Measurements from ENCODE around the gene FRMPD1.
A peak's percentile ranks its signal among the peaks of the same experiment; 100 is the strongest.
"Not testable (repeated sequence)": the region's sequence is repeated elsewhere in the genome, so short reads cannot be mapped to it uniquely, and the experiment has no call there.

Gene FRMPD1

GRCh38 chr9:37740128-37740527 lies 89.4 kb downstream of the FRMPD1 start:
- no peak for DNase-seq

- DNase-seq: no peak
These were observed 90.0 kb downstream of the FRMPD1 start for GRCh38 chr9:37740631-37741328.

GRCh38 chr9:37745970-37746369 lies 95.2 kb downstream of the FRMPD1 start:
- no peak for DNase-seq

- DNase-seq: peak; percentile 20
These were observed 95.9 kb downstream of the FRMPD1 start for GRCh38 chr9:37746448-37747270.

GRCh38 chr9:37747271-37747753 lies 96.6 kb downstream of the FRMPD1 start:
- DNase-seq: peak; percentile 54

- no peak for DNase-seq
These were observed 98.4 kb downstream of the FRMPD1 start for GRCh38 chr9:37749129-37749528.

GRCh38 chr9:37751186-37751585 lies 100.4 kb downstream of the FRMPD1 start:
- no peak for DNase-seq

GRCh38 chr9:37751704-37752103 lies 101.0 kb downstream of the FRMPD1 start:
- DNase-seq: not testable (repeated sequence)

GRCh38 chr9:37752112-37752511 lies 101.4 kb downstream of the FRMPD1 start:
- not testable (repeated sequence) for DNase-seq

- no peak for DNase-seq
These were observed 102.1 kb downstream of the FRMPD1 start for GRCh38 chr9:37752642-37753488.

- DNase-seq: peak; percentile 72
These were observed 102.9 kb downstream of the FRMPD1 start, which contains the start of gene TRMT10B for GRCh38 chr9:37753489-37754190. TSS of gene TRMT10B (plus strand) at chr9:37753805. CDS start at chr9:37761932, 8,127 bp downstream.

GRCh38 chr9:37758747-37759146 lies 108.0 kb downstream of the FRMPD1 start:
- no peak for DNase-seq

GRCh38 chr9:37760416-37761161 lies 109.8 kb downstream of the FRMPD1 start:
- DNase-seq: peak; percentile 71

GRCh38 chr9:37761511-37761910 lies 110.8 kb downstream of the FRMPD1 start:
- peak; percentile 73 for DNase-seq

GRCh38 chr9:37765263-37765662 lies 114.5 kb downstream of the FRMPD1 start:
- not testable (repeated sequence) for DNase-seq

- no peak for DNase-seq
These were observed 118.6 kb downstream of the FRMPD1 start for GRCh38 chr9:37769306-37769705.

GRCh38 chr9:37769995-37770394 lies 119.2 kb downstream of the FRMPD1 start:
- no peak for DNase-seq

- no peak for DNase-seq
These were observed 124.6 kb downstream of the FRMPD1 start for GRCh38 chr9:37775216-37775919.

- DNase-seq: peak; percentile 15
These were observed 125.6 kb downstream of the FRMPD1 start for GRCh38 chr9:37776328-37776727.

- DNase-seq: no peak
These were observed 127.8 kb downstream of the FRMPD1 start for GRCh38 chr9:37778534-37778933.

- DNase-seq: no peak
These were observed 133.5 kb downstream of the FRMPD1 start for GRCh38 chr9:37784291-37784615.

All from fibroblast of skin of abdomen (primary cell).